GM23338 (cell line): ENCODE data around the gene NOD1. TPM values are rescaled to one million over a fixed set of nuclear protein-coding genes. Genes with fewer than 3 reads are reported as not detected.

ENCODE experiments used
- polyA plus RNA-seq: library from polyadenylated mRNA; unstranded; fragments of >200 nt; fragmentation: Nextera tagmentation; extraction: Ambion mirVana; gene quantifications from 2 replicates; pipeline ENCODE4 v1.2.1, GENCODE V29; 2016
- total RNA-seq: library from RNA; depleted of rRNA; stranded (reverse); fragments of >200 nt; shearing (Covaris generic); gene quantifications from 2 replicates; pipeline ENCODE4 v1.2.3, GENCODE V29; 2014; rRNA removed
- TF ChIP-seq, protein P1 (sequence below): fragments of 250-450 bp; sonication (Bioruptor Pico); IDR thresholded peaks from 2 replicates; pipeline ENCODE4 v1.5.0; 2020; ENCODE audit warnings: mild to moderate bottlenecking, moderate library complexity

Gene NOD1
- total and polyA plus RNA-seq, 2 experiments from 2014 or later: 2.1 to 7.3 TPM

DNA sequence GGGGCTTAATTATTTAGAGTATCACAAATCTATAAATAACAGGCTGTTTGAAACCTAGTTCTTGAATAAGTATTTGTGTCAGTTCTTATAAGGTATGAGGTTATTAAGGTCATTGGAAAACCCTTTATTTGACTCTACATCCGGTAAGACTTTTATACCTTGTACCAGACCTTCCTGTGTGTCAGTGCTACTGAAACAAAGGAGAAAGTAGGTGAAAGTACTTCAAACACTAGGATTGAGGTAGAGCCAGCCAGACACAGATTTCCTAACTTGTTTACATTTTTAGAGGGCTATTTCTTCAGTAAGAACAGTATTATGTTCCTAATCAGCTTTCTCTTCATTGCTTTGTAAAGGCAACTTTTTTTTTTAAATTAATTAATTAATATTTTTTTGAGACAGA lies 100.3 kb downstream of the NOD1 start (continued):
- TF ChIP-seq, protein P1, sequence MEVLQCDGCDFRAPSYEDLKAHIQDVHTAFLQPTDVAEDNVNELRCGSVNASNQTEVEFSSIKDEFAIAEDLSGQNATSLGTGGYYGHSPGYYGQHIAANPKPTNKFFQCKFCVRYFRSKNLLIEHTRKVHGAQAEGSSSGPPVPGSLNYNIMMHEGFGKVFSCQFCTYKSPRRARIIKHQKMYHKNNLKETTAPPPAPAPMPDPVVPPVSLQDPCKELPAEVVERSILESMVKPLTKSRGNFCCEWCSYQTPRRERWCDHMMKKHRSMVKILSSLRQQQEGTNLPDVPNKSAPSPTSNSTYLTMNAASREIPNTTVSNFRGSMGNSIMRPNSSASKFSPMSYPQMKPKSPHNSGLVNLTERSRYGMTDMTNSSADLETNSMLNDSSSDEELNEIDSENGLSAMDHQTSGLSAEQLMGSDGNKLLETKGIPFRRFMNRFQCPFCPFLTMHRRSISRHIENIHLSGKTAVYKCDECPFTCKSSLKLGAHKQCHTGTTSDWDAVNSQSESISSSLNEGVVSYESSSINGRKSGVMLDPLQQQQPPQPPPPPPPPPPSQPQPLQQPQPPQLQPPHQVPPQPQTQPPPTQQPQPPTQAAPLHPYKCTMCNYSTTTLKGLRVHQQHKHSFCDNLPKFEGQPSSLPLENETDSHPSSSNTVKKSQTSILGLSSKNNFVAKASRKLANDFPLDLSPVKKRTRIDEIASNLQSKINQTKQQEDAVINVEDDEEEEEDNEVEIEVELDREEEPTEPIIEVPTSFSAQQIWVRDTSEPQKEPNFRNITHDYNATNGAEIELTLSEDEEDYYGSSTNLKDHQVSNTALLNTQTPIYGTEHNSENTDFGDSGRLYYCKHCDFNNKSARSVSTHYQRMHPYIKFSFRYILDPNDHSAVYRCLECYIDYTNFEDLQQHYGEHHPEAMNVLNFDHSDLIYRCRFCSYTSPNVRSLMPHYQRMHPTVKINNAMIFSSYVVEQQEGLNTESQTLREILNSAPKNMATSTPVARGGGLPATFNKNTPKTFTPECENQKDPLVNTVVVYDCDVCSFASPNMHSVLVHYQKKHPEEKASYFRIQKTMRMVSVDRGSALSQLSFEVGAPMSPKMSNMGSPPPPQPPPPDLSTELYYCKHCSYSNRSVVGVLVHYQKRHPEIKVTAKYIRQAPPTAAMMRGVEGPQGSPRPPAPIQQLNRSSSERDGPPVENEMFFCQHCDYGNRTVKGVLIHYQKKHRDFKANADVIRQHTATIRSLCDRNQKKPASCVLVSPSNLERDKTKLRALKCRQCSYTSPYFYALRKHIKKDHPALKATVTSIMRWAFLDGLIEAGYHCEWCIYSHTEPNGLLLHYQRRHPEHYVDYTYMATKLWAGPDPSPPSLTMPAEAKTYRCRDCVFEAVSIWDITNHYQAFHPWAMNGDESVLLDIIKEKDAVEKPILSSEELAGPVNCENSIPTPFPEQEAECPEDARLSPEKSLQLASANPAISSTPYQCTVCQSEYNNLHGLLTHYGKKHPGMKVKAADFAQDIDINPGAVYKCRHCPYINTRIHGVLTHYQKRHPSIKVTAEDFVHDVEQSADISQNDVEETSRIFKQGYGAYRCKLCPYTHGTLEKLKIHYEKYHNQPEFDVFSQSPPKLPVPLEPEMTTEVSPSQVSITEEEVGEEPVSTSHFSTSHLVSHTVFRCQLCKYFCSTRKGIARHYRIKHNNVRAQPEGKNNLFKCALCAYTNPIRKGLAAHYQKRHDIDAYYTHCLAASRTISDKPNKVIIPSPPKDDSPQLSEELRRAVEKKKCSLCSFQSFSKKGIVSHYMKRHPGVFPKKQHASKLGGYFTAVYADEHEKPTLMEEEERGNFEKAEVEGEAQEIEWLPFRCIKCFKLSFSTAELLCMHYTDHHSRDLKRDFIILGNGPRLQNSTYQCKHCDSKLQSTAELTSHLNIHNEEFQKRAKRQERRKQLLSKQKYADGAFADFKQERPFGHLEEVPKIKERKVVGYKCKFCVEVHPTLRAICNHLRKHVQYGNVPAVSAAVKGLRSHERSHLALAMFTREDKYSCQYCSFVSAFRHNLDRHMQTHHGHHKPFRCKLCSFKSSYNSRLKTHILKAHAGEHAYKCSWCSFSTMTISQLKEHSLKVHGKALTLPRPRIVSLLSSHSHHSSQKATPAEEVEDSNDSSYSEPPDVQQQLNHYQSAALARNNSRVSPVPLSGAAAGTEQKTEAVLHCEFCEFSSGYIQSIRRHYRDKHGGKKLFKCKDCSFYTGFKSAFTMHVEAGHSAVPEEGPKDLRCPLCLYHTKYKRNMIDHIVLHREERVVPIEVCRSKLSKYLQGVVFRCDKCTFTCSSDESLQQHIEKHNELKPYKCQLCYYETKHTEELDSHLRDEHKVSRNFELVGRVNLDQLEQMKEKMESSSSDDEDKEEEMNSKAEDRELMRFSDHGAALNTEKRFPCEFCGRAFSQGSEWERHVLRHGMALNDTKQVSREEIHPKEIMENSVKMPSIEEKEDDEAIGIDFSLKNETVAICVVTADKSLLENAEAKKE (CRISPR knock-in tag): no peak

Other genes with a start within 250 kb of the NOD1 start
- gene ZNRF2, start 194.2 kb downstream of the NOD1 start, total RNA-seq: 27.0 and 34.7 TPM in 2 replicates
- 6.0 TPM in 2 replicates for gene ZNRF2, start 194.2 kb downstream of the NOD1 start, polyA plus RNA-seq
- 104 and 113 TPM in 2 replicates for gene GGCT, start 26.0 kb upstream of the NOD1 start, total RNA-seq
- gene GGCT, start 26.0 kb upstream of the NOD1 start, polyA plus RNA-seq: 197 and 229 TPM in 2 replicates
- 241 and 271 TPM in 2 replicates for gene GARS1, start 116.1 kb upstream of the NOD1 start, total RNA-seq
- gene GARS1, start 116.1 kb upstream of the NOD1 start, polyA plus RNA-seq: 198 and 207 TPM in 2 replicates
- 0.14 and 0.23 TPM in 2 replicates for gene CRHR2, start 203.7 kb upstream of the NOD1 start, total RNA-seq
- gene CRHR2, start 203.7 kb upstream of the NOD1 start, polyA plus RNA-seq: 0.26 and 1.4 TPM in 2 replicates